ENCODE data around the gene TAF8.

- TF ChIP-seq CTCF (IDR thresholded peaks at IDR 0.05 in 2 of 3, conservative IDR thresholded peaks at IDR 0.05 in 1 of 3; ENCODE audit: control insufficient read depth in 2 of 3, extremely low read depth in 1 of 3, insufficient read depth in 1 of 3, low read depth in 3 of 3, low read length in 3 of 3) (no peak), NR2C2 (IDR thresholded peaks at IDR 0.05; ENCODE audit: borderline replicate concordance, control insufficient read depth, insufficient read length, low read depth) (no peak), POLR2AphosphoS5 (IDR thresholded peaks at IDR 0.05; ENCODE audit: low read length) (no peak), ZBTB40 (IDR thresholded peaks at IDR 0.05; ENCODE audit: borderline replicate concordance) (no peak), POLR2A (IDR thresholded peaks at IDR 0.05; ENCODE audit: low read depth, low read length) (no peak), EZH2 (IDR thresholded peaks at IDR 0.05; ENCODE audit: borderline replicate concordance, control insufficient read depth, low read depth, low read length) (no peak), E4F1 (IDR thresholded peaks at IDR 0.05; ENCODE audit: borderline replicate concordance, partially characterized antibody) (no peak), MEF2B (IDR thresholded peaks at IDR 0.05; ENCODE audit: partially characterized antibody, poor library complexity, severe bottlenecking) (no peak), SREBF2 (IDR thresholded peaks at IDR 0.05; ENCODE audit: low read length) (no peak), RCOR1 (conservative IDR thresholded peaks at IDR 0.05; ENCODE audit: low read depth, low read length) (no peak)
- TF ChIP-seq, protein P1, sequence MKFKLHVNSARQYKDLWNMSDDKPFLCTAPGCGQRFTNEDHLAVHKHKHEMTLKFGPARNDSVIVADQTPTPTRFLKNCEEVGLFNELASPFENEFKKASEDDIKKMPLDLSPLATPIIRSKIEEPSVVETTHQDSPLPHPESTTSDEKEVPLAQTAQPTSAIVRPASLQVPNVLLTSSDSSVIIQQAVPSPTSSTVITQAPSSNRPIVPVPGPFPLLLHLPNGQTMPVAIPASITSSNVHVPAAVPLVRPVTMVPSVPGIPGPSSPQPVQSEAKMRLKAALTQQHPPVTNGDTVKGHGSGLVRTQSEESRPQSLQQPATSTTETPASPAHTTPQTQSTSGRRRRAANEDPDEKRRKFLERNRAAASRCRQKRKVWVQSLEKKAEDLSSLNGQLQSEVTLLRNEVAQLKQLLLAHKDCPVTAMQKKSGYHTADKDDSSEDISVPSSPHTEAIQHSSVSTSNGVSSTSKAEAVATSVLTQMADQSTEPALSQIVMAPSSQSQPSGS (IDR thresholded peaks at IDR 0.05; ENCODE audit: low read length) = no peak
These were observed 17.8 kb downstream of the TAF8 start for GRCh38 chr6:42068173-42068572.

Measured in GM12878 (cell line).